HG02763 (cell line): ENCODE measurements around the gene PM20D2.

Experiments
- ATAC-seq: cut with Tn5 transposase; IDR thresholded peaks from one replicate; pipeline ENCODE4 v1.9.1; 2021; ENCODE audit warnings: mild to moderate bottlenecking, moderate library complexity; ENCODE audit not compliant: unreplicated experiment

PM20D2 gene

DNA sequence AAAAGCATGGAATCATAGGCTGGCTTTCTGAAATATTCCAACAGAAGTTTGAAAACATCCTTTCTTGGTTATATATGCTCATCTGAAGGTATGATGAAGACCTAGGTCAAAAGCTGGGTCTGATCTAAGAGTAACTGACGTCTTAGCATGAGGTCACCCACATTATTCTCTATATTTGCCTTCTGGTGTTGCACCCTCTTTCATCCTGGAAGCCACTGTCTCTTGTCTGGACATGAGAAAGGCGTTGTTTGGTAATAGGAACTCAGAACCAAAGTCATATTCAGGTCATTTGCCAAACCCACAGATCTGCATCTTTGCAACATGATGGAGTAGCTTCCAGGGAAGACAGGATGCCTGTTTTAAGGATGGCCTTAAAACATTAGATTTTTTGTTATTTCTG, 53.7 kb downstream of the PM20D2 start:
- ATAC-seq, result no peak

DNA sequence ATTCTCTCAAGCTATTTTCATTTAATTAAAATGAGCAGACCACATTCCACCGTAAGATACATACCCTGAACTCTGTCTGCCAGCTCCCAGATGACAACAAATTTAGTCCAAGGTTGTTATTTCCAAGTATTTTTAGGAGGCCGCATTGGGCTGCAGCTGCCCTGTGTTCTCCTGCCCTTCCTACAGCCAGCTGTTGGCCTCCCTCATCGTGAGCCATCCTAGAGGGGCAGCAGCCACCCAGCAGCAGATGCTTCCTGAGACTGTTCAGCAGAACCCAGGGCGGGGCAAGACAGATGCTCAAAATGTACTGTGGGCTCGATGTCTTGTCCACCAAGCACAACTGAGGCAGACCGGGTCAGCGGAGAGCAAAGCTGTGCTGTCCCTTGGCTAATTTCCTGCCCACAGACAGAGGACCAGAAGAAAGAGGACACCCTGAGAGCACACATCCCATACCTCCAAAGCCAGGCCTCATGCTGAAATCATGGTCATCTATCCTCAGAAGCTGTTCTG, 54.9 kb downstream of the PM20D2 start:
- no peak for ATAC-seq

DNA sequence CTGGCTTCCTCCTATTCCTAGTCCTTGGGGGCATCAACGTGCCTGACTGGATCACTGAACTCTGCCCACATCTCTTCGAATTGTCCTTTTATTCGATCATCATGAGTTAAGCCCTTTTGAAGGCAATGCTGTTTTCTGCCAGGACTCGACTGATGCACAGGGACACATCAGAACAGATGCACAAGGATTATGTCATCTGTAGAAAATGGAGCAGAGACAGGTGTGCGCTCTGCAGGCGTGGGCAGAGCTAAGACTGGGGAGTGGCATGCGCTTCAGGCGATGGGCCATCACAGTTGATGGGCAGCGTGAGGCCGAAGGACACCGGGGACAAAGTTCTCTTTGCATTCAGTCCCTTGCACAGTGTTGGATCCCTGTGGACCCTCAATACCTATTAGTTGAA, 58.2 kb downstream of the PM20D2 start:
- no peak for ATAC-seq

DNA sequence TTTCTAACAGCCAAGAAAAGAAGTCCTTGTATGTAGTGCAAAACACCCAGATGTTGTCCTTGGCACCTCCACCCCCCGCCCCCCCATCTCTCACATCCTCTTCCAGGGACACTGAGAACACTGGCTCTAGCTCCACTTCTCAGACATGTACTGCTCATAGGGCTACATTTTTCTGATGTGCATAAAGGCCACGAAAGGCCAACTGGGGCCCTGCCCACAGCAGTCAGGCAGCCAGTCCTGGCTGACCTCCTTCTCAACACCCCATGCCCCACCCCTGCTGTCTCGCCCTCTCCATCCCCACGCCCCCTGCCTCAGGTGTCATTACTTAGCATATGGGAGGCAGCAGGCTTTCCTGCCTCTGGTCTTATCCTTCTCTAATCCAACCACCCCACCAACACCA, 60.0 kb downstream of the PM20D2 start:
- ATAC-seq, result no peak

DNA sequence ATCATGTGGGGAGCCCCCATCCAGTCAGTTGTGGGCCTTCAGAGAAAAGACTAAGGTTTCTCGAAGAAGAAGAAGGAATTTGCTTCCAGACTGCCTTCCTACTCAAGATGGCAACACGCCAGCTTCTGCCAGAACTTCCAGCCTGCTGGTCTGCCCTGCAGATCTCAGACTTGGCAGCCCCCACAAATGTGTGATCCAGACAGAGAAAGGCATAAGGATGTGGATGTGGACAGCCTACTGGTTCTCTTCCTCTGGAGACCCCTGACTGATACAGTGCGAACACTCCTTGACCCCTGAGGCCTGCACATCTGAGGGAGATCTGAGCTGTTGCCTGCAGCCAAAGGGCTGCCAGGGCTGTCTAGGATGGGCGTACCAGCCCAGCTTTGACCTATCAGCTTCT, 62.7 kb downstream of the PM20D2 start:
- no peak for ATAC-seq

DNA sequence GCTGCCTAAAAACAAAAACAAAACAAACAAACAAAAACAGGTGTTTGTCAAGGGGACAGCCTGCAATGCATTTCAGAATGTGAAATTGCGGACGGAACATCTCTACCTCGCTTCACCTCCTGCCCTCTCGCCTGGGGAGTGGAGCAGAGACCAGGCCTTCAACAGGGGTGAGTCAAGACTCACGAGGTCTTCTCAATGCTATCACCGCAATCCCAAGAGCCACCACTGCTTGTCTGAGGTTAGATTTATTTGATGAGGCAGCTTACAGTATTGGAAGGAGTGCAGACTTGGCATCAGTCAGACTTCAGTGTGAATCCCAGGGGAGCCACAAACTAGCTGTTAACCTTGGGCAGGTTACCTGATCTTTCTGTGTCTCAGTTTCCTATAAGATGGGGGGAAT, 63.6 kb downstream of the PM20D2 start:
- no peak for ATAC-seq

- ATAC-seq, result no peak
These were observed 66.6 kb downstream of the PM20D2 start for GRCh38 chr6:89212472-89212871.

DNA sequence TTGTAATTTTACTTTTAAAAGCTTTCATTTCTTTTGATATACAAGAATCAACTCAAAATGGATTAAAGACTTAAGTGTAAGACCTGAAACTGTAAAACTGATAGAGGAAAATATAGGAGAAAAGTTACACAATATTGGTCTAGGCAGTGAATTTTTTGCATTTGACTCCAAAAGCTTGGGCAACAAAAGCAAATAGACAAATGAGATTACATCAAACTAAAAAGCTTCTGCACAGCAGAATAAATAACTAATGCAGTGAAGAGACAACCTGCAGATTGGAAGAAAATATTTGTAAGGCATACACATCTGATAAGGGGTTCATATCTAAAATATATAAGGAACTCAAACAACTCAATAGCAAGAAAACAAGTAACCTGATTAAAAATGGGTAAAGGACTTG, 68.3 kb downstream of the PM20D2 start:
- ATAC-seq, result no peak
